ENCODE data around the gene CALML5. TPM values are rescaled to one million over a fixed set of nuclear protein-coding genes. Genes with fewer than 3 reads are reported as not detected.

Gene CALML5
- total and polyA plus RNA-seq, 9 of the 15 experiments (the other 6 are each of a cell fraction or from before 2014, with no cell fraction given): not detected

GRCh38 chr10:5529702-5530411 lies 30.5 kb upstream of the CALML5 start (continued):
- TF ChIP-seq NFIX (CRISPR knock-in tag; IDR thresholded peaks at IDR 0.05; ENCODE audit: low read depth) (no peak), KDM2B (CRISPR knock-in tag; IDR thresholded peaks at IDR 0.05) (no peak), RFX1 (IDR thresholded peaks at IDR 0.05) (peak; percentile 57), SPI1 (IDR thresholded peaks at IDR 0.05; ENCODE audit: borderline replicate concordance, low read depth, low read length) (peak; percentile 77), ZNF316 (IDR thresholded peaks at IDR 0.05) (no peak), ZC3H8 (IDR thresholded peaks at IDR 0.05) (no peak), CHCHD3 (CRISPR knock-in tag; IDR thresholded peaks at IDR 0.05) (no peak), FOXA1 (IDR thresholded peaks at IDR 0.05; ENCODE audit: borderline replicate concordance) (no peak)

DNA sequence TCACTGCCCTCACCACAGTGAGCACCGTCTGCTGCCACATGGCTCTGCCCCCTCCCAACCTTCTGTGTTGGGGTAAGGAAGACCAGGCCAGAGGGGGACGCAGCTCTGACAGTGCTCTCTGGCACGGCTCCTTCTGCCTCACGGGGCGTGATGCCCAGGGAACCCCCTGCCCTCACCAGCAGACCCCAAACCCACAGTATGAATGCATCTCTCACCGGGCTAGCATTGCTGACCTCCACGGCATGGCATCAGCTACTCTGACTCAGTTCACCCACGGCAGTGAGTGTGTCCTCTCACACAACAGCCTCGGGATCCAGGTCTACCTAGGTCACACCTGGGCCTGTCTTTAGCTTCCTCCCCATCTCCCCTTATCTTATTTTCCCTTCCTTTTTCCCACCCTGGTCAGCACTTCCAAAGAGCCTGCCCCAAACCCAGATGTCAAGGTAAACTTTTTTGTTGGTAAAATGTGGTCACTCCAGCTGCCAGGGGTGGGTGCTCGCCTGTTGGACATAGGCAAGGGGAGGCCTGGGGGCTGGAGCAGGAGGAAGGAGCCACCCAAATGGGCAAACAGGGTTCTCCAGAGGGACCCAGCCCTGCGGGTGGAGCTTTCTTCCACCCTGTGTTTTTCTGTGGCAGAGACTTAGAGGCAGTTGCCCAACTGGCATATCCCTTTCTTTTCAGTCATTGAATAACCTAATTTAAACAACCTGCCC lies 29.8 kb upstream of the CALML5 start:
- ATAC-seq (no peak), DNase-seq (ENCODE audit: extremely low read depth in 1 of 4, low spot score in 3 of 4) (no peak), FAIRE-seq (no peak)
- no peaks in the 10 kb centered on the region for H3K9me3 ChIP-seq (replicated peaks; ENCODE audit: control insufficient read depth, insufficient read depth, low read depth, low read length)
- no peaks in the 10 kb centered on the region for H4K20me1 ChIP-seq (replicated peaks; ENCODE audit: control insufficient read depth, insufficient read depth, low read length)
- H3K4me2 ChIP-seq (ENCODE audit: insufficient read depth, low read length): no peak overlapping the region
- CTCF ChIA-PET (ENCODE audit: low intra/inter-chr PET ratio): no interaction called here
- H3K9ac ChIP-seq (ENCODE audit: insufficient read depth in 1 of 2, low read depth in 2 of 2, low read length in 2 of 2): peak overlapping the region in 1 of 2 experiments; percentile 65; a peak in 1 of 4 replicates
- BruUV-seq (replicated peaks): no TSS peak
- H3K27ac ChIP-seq (ENCODE audit: extremely low read depth, low read depth, low read length): no peak overlapping the region
- H3K36me3 ChIP-seq (ENCODE audit: control insufficient read depth, insufficient read depth, low read length): no peaks in the 10 kb centered on the region
- peaks cover 5 to 32% of the 10 kb centered on the region in 2 experiments; a peak in 3 of 5 replicates for H3K4me1 ChIP-seq (replicated peaks in 1 of 2; ENCODE audit: control insufficient read depth in 2 of 2, insufficient read depth in 2 of 2, low read length in 2 of 2)
- no peaks in the 10 kb centered on the region for H3K9me1 ChIP-seq (ENCODE audit: control insufficient read depth, insufficient read depth, low read length)
- no peaks in the 10 kb centered on the region for H3K27me3 ChIP-seq (ENCODE audit: control insufficient read depth in 2 of 2, insufficient read depth in 2 of 2, low read length in 2 of 2)
- POLR2A ChIA-PET: interaction anchor here (1.0 to 1.6 kb wide), 3 partner anchors 11 to 37 kb away, joined by 3 to 6 read pairs (median 3); no protein-coding TSS in a partner anchor
- H3K79me2 ChIP-seq (ENCODE audit: control insufficient read depth, insufficient read depth, low read length): no peaks in the 10 kb centered on the region
- in situ Hi-C loops (cut with MboI) (no loop called here), intact Hi-C loops (cut with micrococcal nuclease) (no loop called here)
- WGBS (ENCODE audit: insufficient coverage, low coverage, missing lambda C conversion rate): 69% methylated on average over 10 of the region's 11 CpGs
- no peak overlapping the region for H3K4me3 ChIP-seq
- no peak overlapping the region for H2AFZ ChIP-seq (ENCODE audit: low read depth, low read length)
- TF ChIP-seq ELF1 (tag; IDR thresholded peaks at IDR 0.05) (no peak), ARID1B (IDR thresholded peaks at IDR 0.05) (no peak), NFYB (IDR thresholded peaks at IDR 0.05; ENCODE audit: extremely low read depth, insufficient read length) (no peak), NR2C2 (CRISPR knock-in tag; IDR thresholded peaks at IDR 0.05) (no peak), NR2C2 (tag; IDR thresholded peaks at IDR 0.05) (no peak), LEF1 (IDR thresholded peaks at IDR 0.05) (no peak), ZEB2 (IDR thresholded peaks at IDR 0.05) (no peak), STAT5B (CRISPR knock-in tag; IDR thresholded peaks at IDR 0.05) (no peak), KAT8 (IDR thresholded peaks at IDR 0.05; ENCODE audit: low read depth) (no peak), XRCC5 (IDR thresholded peaks at IDR 0.05; ENCODE audit: low read depth, low read length) (no peak), KHSRP (IDR thresholded peaks at IDR 0.05) (no peak), PHF21A (IDR thresholded peaks at IDR 0.05; ENCODE audit: borderline replicate concordance, low read depth) (no peak), POLR2B (IDR thresholded peaks at IDR 0.05; ENCODE audit: low read depth, partially characterized antibody) (no peak)
- TF ChIP-seq, protein P1, sequence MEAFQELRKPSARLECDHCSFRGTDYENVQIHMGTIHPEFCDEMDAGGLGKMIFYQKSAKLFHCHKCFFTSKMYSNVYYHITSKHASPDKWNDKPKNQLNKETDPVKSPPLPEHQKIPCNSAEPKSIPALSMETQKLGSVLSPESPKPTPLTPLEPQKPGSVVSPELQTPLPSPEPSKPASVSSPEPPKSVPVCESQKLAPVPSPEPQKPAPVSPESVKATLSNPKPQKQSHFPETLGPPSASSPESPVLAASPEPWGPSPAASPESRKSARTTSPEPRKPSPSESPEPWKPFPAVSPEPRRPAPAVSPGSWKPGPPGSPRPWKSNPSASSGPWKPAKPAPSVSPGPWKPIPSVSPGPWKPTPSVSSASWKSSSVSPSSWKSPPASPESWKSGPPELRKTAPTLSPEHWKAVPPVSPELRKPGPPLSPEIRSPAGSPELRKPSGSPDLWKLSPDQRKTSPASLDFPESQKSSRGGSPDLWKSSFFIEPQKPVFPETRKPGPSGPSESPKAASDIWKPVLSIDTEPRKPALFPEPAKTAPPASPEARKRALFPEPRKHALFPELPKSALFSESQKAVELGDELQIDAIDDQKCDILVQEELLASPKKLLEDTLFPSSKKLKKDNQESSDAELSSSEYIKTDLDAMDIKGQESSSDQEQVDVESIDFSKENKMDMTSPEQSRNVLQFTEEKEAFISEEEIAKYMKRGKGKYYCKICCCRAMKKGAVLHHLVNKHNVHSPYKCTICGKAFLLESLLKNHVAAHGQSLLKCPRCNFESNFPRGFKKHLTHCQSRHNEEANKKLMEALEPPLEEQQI (IDR thresholded peaks at IDR 0.05): no peak
